GM10248 (cell line): ENCODE results near the gene PTPRZ1.

Source experiments
- CTCF ChIA-PET: fragments of 300-600 bp; sonication (Branson Sonifier 250); formaldehyde crosslinking; extraction: SDS; loops from one replicate; lab custom pipeline; 2021; ENCODE audit warnings: antibody characterized with exemption; lab: Yijun Ruan, JAX
- POLR2A ChIA-PET: fragments of 350-650 bp; sonication (Branson Sonifier 250); formaldehyde crosslinking; extraction: SDS; loops from one replicate; lab custom pipeline; 2020; ENCODE audit warnings: antibody characterized with exemption; lab: Yijun Ruan, JAX
- DNase-seq: peaks from one replicate; pipeline ENCODE4 v3.0.0; 2012; ENCODE audit errors: extremely low spot score
- TF ChIP-seq, protein P1 (sequence below): IDR thresholded peaks from 2 replicates; pipeline ENCODE4 v1.5.1; 2012; ENCODE audit warnings: mild to moderate bottlenecking, low read depth; ENCODE audit errors: extremely low read depth, missing control alignments, control extremely low read depth

The PTPRZ1 gene

DNA sequence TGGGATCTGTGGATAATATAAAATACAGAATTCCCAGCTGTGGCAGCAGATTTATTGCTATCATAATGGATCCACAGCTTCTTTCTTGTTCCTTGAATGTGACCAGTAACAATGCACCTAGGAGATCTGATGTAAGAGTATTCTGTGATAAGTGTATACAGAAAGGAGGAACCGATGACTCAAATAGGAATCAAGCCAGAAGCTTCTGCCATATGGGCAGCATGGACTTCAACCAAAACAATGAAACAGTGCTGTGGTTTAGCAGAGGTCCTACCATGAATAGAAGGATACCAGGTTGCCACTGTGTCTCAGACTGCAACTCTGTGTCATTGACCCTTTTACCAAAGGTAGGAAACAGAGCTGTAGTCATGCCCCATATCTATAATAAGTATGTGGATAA is 81.8 kb downstream of the PTPRZ1 start:
- ChIA-PET CTCF (interaction anchor here (1.0 to 1.8 kb wide), 4 partner anchors 13 to 41 kb away, joined by 3 to 6 read pairs (median 4); no protein-coding TSS in a partner anchor), POLR2A (no interaction called here)
- TF ChIP-seq, protein P1, sequence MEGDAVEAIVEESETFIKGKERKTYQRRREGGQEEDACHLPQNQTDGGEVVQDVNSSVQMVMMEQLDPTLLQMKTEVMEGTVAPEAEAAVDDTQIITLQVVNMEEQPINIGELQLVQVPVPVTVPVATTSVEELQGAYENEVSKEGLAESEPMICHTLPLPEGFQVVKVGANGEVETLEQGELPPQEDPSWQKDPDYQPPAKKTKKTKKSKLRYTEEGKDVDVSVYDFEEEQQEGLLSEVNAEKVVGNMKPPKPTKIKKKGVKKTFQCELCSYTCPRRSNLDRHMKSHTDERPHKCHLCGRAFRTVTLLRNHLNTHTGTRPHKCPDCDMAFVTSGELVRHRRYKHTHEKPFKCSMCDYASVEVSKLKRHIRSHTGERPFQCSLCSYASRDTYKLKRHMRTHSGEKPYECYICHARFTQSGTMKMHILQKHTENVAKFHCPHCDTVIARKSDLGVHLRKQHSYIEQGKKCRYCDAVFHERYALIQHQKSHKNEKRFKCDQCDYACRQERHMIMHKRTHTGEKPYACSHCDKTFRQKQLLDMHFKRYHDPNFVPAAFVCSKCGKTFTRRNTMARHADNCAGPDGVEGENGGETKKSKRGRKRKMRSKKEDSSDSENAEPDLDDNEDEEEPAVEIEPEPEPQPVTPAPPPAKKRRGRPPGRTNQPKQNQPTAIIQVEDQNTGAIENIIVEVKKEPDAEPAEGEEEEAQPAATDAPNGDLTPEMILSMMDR, result no peak
- no peak for DNase-seq

DNA sequence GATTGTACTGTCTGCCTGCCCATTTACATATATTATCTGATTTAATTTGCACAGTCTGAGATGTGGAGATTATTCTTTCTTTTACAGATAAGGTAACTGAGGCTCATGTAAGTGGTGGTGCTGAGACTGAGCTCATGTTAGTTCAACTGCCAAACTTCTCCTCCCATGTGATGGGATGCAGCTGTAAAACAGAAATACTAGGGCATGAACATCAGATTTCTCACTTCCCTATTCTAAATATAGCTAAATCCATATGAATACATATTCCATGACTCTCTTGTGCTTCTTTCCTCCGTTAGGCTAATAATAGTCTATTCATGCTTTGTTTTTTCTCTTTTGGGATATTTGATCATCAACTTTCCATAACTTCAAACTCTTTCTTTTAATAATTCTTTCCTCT is 84.7 kb downstream of the PTPRZ1 start:
- DNase-seq, result no peak
- ChIA-PET POLR2A (no interaction called here), CTCF (no interaction called here)
- TF ChIP-seq, protein P1, result no peak

DNA sequence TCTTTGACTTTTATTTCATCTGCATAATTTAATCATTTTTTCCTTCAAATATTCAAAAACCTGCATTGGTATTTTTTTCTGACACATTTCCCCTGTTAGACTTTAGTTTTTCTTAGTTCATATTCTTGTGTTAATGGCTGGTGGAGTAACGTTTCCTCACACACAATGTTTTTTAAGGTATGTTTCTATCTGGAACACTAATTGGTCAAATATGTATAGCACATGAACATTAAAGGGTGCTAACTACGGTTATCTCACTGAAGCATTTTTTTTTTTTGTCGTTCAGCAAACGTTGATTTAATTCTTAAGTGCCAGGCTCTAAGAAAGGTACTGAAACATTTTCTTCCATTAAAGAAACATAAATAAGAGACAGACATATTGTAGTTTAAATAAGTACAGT is 87.7 kb downstream of the PTPRZ1 start:
- ChIA-PET CTCF (no interaction called here), POLR2A (no interaction called here)
- no peak for DNase-seq
- TF ChIP-seq, protein P1, result no peak

DNA sequence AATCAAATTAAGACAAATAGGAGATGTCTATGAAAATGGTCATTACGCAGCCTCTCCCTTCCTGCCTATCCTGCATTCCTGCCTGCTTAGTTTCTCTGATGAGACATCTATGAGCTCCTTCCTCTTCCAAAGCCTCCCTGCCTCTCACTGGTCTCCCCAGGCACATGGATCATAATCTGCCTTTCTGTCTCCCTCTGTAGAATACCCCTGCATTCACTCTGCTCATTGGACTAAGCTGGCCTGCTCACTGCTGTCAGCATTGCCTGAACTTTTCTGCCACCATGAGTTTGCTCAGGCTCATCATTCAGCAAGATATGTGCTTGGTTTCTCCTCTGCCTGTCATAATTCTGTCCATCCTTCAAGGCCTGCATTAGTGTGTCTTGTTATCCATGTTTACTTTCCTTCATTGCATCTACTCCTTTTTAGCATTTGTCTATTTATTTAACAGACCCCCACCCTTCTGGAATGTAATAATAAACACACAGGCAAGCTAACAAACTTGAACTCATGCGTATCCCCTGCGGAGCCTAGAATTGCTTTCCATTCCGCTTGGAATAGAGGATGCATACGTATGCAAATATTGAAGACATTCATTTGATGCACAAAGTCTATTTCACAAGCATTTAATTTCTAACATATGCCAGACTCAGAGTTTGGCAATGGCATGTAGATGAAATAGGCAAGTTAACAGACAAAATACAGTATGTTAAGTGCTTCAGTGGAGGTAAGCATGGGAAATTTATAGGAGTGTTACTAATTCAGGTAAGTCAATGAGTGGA is 88.3 kb downstream of the PTPRZ1 start:
- no peak for DNase-seq
- TF ChIP-seq, protein P1, result no peak
- POLR2A ChIA-PET, result no interaction called here
- CTCF ChIA-PET, result interaction anchor here (0.9 to 1.0 kb wide), 2 partner anchors 25 to 33 kb away, joined by 3 read pairs; no protein-coding TSS in a partner anchor

DNA sequence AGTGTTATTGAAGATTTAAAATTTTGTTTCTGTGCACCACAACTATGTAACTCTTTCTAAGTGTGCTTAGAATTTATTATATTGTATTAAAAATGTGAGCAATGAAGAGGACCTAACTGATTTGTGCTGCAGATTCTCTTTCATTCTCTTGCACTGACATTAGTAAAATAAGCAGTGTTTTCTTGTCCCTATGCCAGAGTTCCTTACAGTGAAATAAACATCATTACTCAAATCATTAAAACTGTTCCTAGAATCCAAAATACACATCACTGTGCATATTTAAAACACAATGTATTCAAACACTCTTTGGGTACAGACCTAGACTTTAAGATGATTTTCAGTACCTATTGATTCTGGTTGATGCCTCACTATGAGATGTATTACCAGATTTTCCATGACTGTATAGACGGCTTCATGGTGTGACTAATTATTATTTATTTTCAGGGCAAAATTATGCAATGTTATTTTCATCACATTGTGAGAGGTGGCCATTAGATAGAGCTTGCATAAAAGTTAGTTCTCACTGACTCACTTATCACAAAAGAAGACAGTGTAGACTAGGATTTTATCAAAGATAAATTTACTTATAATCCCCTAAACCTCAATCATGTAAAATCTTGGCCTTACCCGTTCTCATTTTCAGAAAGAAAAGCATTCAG is 93.4 kb downstream of the PTPRZ1 start:
- ChIA-PET POLR2A (no interaction called here), CTCF (no interaction called here)
- DNase-seq, result no peak
- TF ChIP-seq, protein P1, result no peak

DNA sequence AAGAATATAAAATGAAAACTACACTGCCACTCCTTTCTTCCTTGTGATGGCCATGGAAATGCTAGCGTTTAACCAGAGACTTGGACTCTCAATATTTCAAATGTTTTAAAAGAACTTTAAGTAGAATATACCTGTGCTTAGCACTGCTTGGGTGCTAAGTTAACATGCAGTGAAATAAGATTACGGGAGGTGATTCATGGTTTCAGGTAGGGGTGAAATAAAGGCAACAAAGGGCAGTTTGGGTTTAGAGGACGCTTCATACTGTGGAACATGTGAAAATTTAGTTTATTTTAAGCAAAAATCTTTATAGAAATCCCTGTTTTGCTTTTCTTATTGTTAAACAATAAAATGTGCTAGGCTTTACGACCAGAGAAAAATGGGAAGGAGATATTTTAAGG is 94.0 kb downstream of the PTPRZ1 start:
- CTCF ChIA-PET, result interaction anchor here (0.7 to 1.9 kb wide), 2 partner anchors 9 to 12 kb away, joined by 3 to 5 read pairs; no protein-coding TSS in a partner anchor
- TF ChIP-seq, protein P1, result no peak
- no peak for DNase-seq
- POLR2A ChIA-PET, result no interaction called here
